CD4-positive, alpha-beta T cell treated with Interleukin-21 for 1 hour (primary cell): ENCODE measurements around the gene TPPP.
"Not testable (repeated sequence)": the region's sequence is repeated elsewhere in the genome, so short reads cannot be mapped to it uniquely, and the experiment has no call there.

ENCODE experiments used
- DNase-seq: peaks from one replicate; pipeline ENCODE4 v3.0.0-alpha.2; 2020

The TPPP gene

GRCh38 chr5:693271-694041 is at the start of gene TPPP:
Gene TPPP, minus strand, starts transcription at chr5:693352. Its CDS starts 15,292 bp downstream, at chr5:678060.
- peak; percentile 84 for DNase-seq

GRCh38 chr5:742276-742675 is 49.1 kb upstream of the TPPP start:
- not testable (repeated sequence) for DNase-seq

GRCh38 chr5:734145-734544 is 41.0 kb upstream of the TPPP start:
- not testable (repeated sequence) for DNase-seq

GRCh38 chr5:732754-733454 is 39.8 kb upstream of the TPPP start:
- DNase-seq, result not testable (repeated sequence)

GRCh38 chr5:729225-729624 is 36.1 kb upstream of the TPPP start:
- not testable (repeated sequence) for DNase-seq

GRCh38 chr5:727087-727486 is 33.9 kb upstream of the TPPP start:
- DNase-seq, result not testable (repeated sequence)

- DNase-seq, result not testable (repeated sequence)
Observed at GRCh38 chr5:723865-724264, 30.7 kb upstream of the TPPP start.

- DNase-seq, result not testable (repeated sequence)
Observed at GRCh38 chr5:723309-723708, 30.2 kb upstream of the TPPP start.

- DNase-seq, result not testable (repeated sequence)
Observed at GRCh38 chr5:719379-719778, 26.2 kb upstream of the TPPP start.

- no peak for DNase-seq
Observed at GRCh38 chr5:717143-717542, 24.0 kb upstream of the TPPP start.

- DNase-seq, result not testable (repeated sequence)
Observed at GRCh38 chr5:716740-717139, 23.6 kb upstream of the TPPP start.

GRCh38 chr5:715636-716035 is 22.5 kb upstream of the TPPP start:
- not testable (repeated sequence) for DNase-seq

GRCh38 chr5:714215-715118 is 21.3 kb upstream of the TPPP start:
- DNase-seq, result not testable (repeated sequence)

- DNase-seq, result not testable (repeated sequence)
Observed at GRCh38 chr5:713686-714085, 20.5 kb upstream of the TPPP start.

GRCh38 chr5:708848-709517 is 15.8 kb upstream of the TPPP start:
- DNase-seq, result not testable (repeated sequence)

GRCh38 chr5:708374-708773 is 15.2 kb upstream of the TPPP start:
- DNase-seq, result not testable (repeated sequence)

GRCh38 chr5:706127-706526 is 13.0 kb upstream of the TPPP start:
- not testable (repeated sequence) for DNase-seq

- DNase-seq, result not testable (repeated sequence)
Observed at GRCh38 chr5:696753-697702, 3.9 kb upstream of the TPPP start.

GRCh38 chr5:696191-696590 is 3.0 kb upstream of the TPPP start:
- DNase-seq, result not testable (repeated sequence)

GRCh38 chr5:695475-695874 is 2.3 kb upstream of the TPPP start:
- not testable (repeated sequence) for DNase-seq

- DNase-seq, result not testable (repeated sequence)
Observed at GRCh38 chr5:694042-694431, 885 bp upstream of the TPPP start.
